Right cardiac atrium (tissue), 5 donors: ENCODE data around the gene RPS24. TPM values are rescaled to one million over a fixed set of nuclear protein-coding genes. Genes with fewer than 3 reads are reported as not detected.

Source experiments
- polyA plus RNA-seq: library from polyadenylated mRNA; stranded (reverse); fragments of 200-250 nt; gene quantifications from one replicate; pipeline ENCODE4 v1.2.3, GENCODE V29; 2013
- total RNA-seq, 4 donors: library from RNA; stranded (reverse); fragmentation: NEBNext Ultra II Directional; extraction: Animal tissue kit (Norgen Biotek cat#: 25700); gene quantifications; one replicate each; pipeline ENCODE4 v1.2.1, GENCODE V29; 2021
- donor health status: healthy with polysubstance abuse.
- donor health status: DM: no; HTN: yes; CAD: no.
- donor health status: DM: no; HTN: no; CAD: no.
- donor health status: DM: no; HTN: yes; CAD: no; lungs with severe emphysema.
- donor health status: DM: yes; HTN: yes; CAD: no.

RPS24 gene
- total and polyA plus RNA-seq, 5 donors = 825 to 3,122 (median 976) TPM

Other genes with a start within 250 kb of the RPS24 start
- gene DLG5, start 107.1 kb upstream of the RPS24 start, total RNA-seq = 10 to 100 TPM; 10.9 to 14.3 (median 12.6) TPM
- 6.6 TPM for gene DLG5, start 107.1 kb upstream of the RPS24 start, polyA plus RNA-seq
- 10 to 100 TPM in 1 of 4 donors, 1 to 10 TPM in 3; 8.2 to 10.2 (median 9.2) TPM for gene POLR3A, start 4.3 kb upstream of the RPS24 start, total RNA-seq
- gene POLR3A, start 4.3 kb upstream of the RPS24 start, polyA plus RNA-seq = 3.9 TPM